NCI-H1417 treated with DMSO at 0.1 percent for 48 hours (cell line): ENCODE results near the gene MGAT5.

ENCODE experiments used
- DNase-seq: peaks from one replicate; lab custom pipeline; 2025; lab: John Stamatoyannopoulos, UW

The MGAT5 gene

DNA sequence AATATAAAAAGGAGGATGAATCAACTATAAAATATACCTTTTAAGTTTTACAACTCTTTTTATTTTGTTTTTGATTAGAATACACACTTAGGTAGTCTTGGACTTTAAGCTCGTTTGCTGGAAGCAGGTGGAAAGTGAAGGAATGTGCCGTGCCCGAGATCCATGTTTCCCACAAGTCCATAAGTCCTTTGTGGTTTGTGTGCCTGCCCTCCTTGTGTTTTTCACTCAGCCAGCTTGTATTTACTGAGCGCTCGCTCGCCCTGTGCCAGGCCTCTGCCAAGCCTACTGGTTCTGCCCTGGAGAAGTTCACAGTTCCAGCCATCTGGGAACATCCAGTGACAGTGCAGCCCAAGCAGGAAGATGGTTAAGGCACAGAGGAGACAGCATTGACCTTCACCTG is 142.6 kb downstream of the MGAT5 start:
- no peak for DNase-seq

DNA sequence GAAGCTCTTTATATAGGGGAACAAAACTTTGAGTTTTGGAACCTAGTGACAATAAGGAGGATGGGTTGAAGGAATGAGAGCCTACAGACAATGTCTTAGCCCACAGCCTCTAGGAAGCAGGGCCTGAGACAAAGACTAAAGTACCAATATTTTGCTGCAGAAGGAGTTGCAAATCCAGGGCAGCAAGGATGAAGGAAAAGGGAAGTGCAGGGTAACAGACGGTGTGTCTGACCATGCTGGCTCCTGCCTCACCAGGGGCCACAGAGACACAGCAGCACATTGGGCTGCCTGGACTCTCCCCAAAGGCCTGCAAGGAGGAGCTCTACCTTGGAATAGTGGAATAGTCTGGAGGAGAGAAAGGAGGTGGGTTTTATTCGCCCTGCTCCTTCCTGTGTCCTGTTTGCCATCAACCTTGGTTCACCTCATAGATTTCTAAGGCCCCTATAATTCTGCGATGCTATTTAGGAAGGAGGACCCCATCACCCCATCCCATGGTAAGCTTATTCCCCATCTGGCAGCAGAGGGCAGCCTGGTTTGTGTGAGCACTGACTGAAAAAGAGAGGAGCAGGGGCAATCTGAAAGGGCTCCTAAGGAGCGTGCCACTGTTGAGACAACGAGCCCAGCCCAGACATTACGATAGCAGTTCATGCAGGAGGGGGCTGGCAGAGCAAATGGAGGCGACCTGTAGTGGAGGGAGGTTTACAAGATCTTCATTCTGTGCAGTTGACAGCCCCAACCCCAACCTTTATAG is 143.4 kb downstream of the MGAT5 start:
- DNase-seq: no peak

GRCh38 chr2:134398300-134398699 is 144.4 kb downstream of the MGAT5 start:
- no peak for DNase-seq

DNA sequence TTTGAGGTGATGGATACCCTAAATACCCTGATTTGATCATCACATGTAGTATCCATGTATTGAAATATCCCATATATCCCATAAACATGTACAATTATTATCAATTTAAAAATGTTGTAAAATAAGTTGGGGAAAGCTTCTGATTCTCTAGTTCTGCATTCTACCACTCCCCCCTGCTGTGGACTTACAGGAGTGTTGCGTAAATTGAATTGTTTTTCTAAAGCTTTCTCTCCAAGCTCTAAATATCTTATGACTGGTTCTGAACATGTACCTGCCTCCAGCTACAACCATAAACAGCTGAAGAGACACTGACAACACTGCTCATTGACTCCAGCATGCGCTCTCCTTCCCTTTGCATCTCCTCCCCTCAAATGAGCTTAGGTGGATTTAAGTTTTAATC is 145.2 kb downstream of the MGAT5 start:
- no peak for DNase-seq

GRCh38 chr2:134401081-134401497 is 147.2 kb downstream of the MGAT5 start:
- DNase-seq: no peak

GRCh38 chr2:134401789-134402188 is 147.9 kb downstream of the MGAT5 start:
- no peak for DNase-seq

DNA sequence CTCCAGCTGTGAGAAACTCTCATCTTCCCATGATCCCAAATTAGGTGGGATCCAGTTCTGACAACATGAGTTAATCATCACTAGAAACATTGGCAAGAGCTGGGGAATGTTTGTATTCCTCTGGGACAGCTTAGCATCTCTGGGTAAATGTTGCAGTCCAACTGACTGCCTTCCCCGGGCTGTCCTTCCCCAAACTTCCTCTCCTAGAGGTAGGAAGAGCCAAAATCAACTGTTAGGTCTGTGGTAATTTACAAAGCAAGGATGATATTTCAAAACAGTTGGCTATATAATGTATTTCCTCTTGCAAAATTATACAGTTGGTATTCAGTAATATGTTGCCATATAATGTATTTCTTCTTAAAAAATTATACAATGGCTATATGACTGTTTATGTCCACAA is 148.5 kb downstream of the MGAT5 start:
- no peak for DNase-seq

DNA sequence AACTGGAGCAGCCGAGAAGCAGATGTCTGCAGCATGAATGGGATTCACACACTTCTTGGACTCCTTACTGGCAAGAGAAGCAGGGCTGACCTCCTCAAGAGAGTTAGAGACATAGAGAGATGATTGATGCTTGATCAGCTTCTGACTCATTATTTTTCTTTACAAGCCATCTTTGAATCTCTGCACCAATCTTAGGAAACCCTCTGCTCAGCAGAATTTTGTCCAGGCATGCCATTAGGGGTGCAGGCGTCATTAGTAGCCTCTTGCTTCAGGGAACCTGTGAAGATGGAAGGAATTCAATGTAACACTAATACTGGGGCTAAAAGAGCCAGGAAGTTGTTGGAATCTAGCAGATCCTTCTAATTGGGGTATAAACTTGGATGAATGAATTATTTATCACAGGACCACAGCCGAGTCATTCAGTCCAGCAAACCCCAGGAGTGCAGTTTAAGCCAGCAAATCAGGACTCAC is 151.8 kb downstream of the MGAT5 start:
- no peak for DNase-seq

DNA sequence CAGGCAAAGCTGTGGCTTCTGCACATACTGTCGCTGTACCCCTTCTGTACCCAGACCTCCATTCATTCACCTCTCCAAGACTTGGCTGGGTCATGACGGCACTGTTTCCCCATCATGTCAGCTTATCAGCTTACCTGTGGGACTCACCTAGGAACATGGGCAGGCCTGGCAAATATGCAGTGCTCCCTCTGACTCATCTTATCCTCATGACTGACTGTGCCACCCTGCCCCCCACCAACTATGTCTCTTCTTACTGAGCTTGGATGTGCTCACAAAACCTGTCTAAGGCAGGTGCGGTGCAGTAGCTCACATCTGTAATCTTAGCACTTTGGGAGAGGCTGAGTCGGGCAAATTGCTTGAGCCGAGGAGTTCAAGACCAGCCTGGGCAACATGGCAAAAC is 152.4 kb downstream of the MGAT5 start:
- no peak for DNase-seq

GRCh38 chr2:134406736-134407135 is 152.9 kb downstream of the MGAT5 start:
- no peak for DNase-seq

GRCh38 chr2:134407154-134407890 is 153.4 kb downstream of the MGAT5 start:
- no peak for DNase-seq

GRCh38 chr2:134408386-134408785 is 154.5 kb downstream of the MGAT5 start:
- no peak for DNase-seq

- no peak for DNase-seq
These were observed 154.9 kb downstream of the MGAT5 start for GRCh38 chr2:134408791-134409190.

DNA sequence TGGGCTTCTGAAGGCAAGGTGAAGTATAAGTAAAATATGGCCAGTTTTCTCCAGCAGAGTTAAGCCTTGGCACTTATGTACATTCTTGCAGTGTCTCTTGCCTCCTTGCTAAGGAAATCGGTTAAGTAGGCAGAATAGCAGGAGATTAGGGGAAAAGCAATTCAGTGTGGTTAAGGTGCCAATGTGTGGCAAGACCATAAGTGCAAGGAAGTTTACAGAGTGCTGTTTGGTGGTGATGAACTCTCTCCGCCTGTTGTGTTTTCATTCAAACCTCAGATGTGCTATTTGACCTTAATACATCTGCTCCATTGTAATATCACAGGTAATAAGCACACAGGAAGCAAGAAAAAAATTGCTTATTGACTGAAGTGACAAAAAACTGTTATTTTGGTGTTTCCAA is 156.1 kb downstream of the MGAT5 start:
- no peak for DNase-seq

DNA sequence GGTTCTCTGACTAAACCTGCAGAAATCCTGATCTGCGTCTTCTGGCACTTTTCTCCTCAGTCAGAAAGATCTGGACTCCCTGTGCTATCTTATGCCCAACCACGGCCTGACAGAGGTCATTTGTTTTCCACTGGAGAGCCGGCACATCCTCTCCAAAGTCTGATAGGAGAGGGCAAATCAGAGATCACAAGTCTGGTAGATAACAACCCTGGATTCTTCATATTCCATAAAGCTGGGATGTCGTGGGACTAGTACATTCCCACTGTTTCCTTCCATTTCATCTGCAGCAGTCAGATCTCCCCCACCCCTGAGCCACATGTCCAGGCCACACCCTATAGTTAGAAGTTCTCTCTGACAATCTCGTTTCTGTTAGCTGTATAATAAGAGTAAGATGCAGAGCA is 157.0 kb downstream of the MGAT5 start:
- no peak for DNase-seq

- peak; percentile 10 for DNase-seq
These were observed 157.5 kb downstream of the MGAT5 start for GRCh38 chr2:134411279-134411827.

GRCh38 chr2:134411828-134412638 is 158.2 kb downstream of the MGAT5 start:
- DNase-seq: peak; percentile 60

- no peak for DNase-seq
These were observed 158.7 kb downstream of the MGAT5 start for GRCh38 chr2:134412639-134412999.

DNA sequence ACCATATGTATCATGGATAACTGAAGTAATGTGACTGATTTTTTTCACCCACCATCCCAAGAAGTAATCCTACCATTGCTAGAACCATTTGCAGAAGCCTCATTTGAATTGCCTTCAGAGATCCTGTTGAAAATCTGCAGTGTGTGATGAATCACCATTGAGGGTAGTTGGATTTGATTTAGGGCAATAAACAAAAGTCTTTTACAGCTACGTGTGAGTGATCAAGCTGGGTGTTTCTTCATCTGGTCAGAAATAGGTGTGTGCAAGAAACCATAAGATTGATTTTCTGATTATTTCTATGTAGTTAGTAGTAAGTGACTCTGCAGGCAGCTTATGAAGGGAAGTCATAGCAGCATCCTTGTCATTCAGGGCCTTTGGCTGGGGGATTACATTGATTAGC is 159.6 kb downstream of the MGAT5 start:
- no peak for DNase-seq

DNA sequence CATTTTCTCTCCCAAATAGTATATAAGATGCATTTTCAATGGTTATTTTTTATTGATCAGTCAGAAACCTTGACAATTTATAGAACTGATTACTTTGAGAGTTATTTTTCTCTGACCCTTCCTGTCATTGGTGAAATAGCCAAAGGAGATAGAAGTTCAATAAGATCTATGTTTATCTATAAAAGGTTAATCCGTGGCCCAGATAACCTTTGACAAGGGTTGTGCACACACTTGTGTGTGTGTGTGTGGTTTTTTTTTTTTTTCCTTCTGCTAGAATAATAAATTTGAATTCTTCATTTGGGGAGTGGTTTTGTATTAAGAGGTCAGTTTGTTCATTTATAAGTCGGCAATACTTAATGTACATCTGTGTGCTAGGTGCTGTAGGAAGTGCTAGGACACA is 160.0 kb downstream of the MGAT5 start:
- DNase-seq: no peak

- DNase-seq: no peak
These were observed 162.1 kb downstream of the MGAT5 start for GRCh38 chr2:134416018-134416417.

DNA sequence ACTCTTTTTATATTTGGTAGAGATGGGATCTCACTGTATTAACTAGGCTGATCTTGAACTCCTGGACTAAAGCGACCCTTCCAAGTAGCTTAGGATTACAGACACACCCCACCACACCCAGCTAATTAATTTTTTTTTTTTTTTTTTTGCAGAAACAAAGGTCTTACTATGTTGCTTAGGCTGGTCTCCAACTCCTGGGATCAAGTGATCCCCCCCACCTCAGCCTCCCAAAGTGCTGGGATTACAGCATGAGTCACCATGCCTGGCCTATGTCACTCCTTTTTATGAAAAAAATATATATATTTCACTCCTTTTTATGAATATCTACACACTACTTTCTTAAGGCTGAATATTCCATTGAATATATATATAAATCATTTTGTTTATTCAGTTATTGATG is 162.8 kb downstream of the MGAT5 start:
- DNase-seq: no peak
